ENCODE results near the gene EYA2. TPM values are rescaled to one million over a fixed set of nuclear protein-coding genes. Genes with fewer than 3 reads are reported as not detected.

Gene EYA2
- total RNA-seq, 1 donor from 2014 or later = 15.4 TPM

DNA sequence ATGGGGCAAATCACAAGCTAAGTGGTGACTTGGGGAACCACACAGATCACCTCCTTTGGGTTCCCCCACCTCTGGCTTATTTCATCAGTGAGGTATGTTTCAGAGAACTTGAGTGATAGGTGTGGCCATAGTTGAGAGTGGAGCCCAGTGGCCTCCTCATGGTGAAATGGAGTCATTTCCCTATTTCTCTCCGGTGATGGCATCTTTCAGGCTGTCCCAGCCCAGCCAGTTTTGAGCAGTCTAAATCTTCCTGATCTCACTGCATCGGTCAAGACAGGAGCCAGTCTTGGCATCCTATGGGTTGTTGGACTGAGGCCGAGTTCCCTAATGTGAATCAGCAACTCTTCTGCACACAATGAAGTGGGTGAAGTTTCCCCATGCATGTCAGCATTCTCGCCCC, 132.4 kb downstream of the EYA2 start:
- Histone ChIP-seq H3K9me3 (no peaks in the 10 kb centered on the region), H3K27ac (no peak overlapping the region), H3K4me1 (peaks cover 0 to 11% of the 10 kb centered on the region in 2 donors), H3K4me3 (no peak overlapping the region), H3K36me3 (no peaks in the 10 kb centered on the region), H3K27me3 (no peaks in the 10 kb centered on the region)
- peak in 1 of 2 donors; percentile 75 for DNase-seq (ENCODE audit: low spot score in 2 of 2)
- TF ChIP-seq, protein P1, sequence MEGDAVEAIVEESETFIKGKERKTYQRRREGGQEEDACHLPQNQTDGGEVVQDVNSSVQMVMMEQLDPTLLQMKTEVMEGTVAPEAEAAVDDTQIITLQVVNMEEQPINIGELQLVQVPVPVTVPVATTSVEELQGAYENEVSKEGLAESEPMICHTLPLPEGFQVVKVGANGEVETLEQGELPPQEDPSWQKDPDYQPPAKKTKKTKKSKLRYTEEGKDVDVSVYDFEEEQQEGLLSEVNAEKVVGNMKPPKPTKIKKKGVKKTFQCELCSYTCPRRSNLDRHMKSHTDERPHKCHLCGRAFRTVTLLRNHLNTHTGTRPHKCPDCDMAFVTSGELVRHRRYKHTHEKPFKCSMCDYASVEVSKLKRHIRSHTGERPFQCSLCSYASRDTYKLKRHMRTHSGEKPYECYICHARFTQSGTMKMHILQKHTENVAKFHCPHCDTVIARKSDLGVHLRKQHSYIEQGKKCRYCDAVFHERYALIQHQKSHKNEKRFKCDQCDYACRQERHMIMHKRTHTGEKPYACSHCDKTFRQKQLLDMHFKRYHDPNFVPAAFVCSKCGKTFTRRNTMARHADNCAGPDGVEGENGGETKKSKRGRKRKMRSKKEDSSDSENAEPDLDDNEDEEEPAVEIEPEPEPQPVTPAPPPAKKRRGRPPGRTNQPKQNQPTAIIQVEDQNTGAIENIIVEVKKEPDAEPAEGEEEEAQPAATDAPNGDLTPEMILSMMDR (IDR thresholded peaks at IDR 0.05) = no peak
- intact Hi-C loops (cut with DNase I) = no loop called here

DNA sequence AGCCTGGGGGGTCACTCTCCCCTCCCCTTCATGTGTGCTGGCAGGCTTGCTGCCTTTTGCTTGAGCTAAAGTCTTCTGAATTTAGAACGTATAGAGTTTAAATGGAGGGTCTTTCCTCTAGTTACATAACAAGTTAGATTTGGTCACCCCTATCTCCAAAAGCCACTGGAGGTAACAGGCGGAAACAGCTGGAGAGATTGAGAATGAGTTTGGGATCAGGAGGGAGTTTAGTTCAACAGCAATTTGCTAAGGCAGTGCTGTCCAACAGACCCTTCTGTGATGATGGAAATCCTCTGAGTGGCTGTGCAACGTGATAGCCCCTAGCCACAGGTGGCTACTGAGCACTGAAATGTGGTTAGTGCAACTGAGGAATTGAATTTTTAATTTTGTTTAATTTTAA, 132.8 kb downstream of the EYA2 start:
- no peaks in the 10 kb centered on the region for H3K27me3 ChIP-seq
- intact Hi-C loops (cut with DNase I) = no loop called here
- no peak overlapping the region for H3K27ac ChIP-seq
- no peaks in the 10 kb centered on the region for H3K9me3 ChIP-seq
- TF ChIP-seq, protein P1 (IDR thresholded peaks at IDR 0.05) = no peak
- no peak overlapping the region for H3K4me3 ChIP-seq
- H3K4me1 ChIP-seq = peaks cover 0 to 11% of the 10 kb centered on the region in 2 donors
- H3K36me3 ChIP-seq = no peaks in the 10 kb centered on the region
- DNase-seq (ENCODE audit: low spot score in 2 of 2) = no peak

DNA sequence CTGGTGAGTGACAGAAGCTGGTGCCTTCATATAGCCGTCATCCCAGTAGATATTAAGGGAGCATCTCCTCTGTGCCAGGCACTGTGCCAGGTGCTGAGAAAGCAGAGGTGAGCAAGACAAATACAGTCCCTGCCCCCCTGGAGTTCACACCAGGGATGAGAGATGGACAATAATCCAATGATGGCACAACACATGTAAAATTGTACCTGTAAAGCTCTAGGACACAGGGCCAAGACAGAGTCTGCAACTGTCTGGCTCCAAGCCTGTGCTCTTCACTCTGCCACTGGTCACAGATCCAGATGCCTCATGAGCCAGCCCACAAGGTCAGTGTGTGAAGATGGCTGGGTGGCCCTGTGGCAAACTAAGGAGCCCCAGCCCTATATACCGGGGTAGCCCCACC, 133.8 kb downstream of the EYA2 start:
- H3K4me3 ChIP-seq = no peak overlapping the region
- DNase-seq (ENCODE audit: low spot score in 2 of 2) = no peak
- H3K4me1 ChIP-seq = peaks cover 0 to 11% of the 10 kb centered on the region in 2 donors
- TF ChIP-seq, protein P1 (IDR thresholded peaks at IDR 0.05) = no peak
- no peaks in the 10 kb centered on the region for H3K27me3 ChIP-seq
- no peak overlapping the region for H3K27ac ChIP-seq
- intact Hi-C loops (cut with DNase I) = no loop called here
- H3K36me3 ChIP-seq = no peaks in the 10 kb centered on the region
- no peaks in the 10 kb centered on the region for H3K9me3 ChIP-seq

DNA sequence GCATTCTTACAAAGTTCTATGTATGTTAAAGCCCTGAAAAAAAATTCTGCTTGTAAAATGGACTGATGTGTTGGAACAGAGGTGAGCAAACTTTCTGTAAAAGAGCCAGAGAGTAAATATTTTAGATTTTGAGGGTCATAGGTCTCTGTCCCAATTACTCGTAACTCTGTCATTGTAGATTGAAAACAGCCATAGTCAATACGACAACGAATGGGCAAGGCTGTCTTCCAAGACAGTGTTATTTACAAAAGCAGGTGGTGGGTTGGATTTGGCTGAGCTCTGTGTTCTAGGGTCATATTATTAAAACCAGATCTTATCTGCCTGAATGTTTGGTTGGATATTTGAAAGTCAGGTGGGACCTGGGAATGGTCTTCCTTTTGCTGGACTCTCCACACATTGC, 135.2 kb downstream of the EYA2 start:
- no peak for DNase-seq (ENCODE audit: low spot score in 2 of 2)

DNA sequence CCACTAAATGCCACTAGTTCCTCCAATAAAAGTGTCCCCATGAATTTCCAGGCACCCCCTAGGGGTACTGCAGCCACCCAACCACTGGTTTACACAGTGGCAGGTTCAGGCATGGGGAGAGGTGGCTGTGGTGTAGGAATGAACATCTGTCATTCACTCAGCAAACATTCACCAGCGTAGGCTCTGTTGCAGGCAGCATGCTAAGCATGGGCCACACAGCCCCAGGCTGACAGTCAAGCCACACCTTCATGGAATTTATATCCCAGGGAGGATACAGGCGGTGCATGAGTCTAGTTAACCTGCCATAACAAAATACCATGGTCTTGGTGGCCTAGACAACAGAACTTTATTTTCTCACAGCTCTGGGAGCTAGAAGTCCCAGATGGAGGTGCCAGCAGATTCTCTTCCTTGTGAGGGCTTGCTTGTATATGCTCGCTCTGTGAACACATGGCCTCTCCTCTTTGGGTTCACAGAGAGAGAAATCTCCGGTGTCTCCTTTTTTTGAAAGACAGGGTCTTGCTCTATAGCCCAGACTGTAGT, 135.7 kb downstream of the EYA2 start:
- Histone ChIP-seq H3K27ac (no peak overlapping the region), H3K27me3 (no peaks in the 10 kb centered on the region), H3K36me3 (no peaks in the 10 kb centered on the region), H3K9me3 (no peaks in the 10 kb centered on the region), H3K4me3 (no peak overlapping the region), H3K4me1 (peaks cover 0 to under 1% of the 10 kb centered on the region in 2 donors)
- TF ChIP-seq, protein P1 (IDR thresholded peaks at IDR 0.05) = no peak
- intact Hi-C loops (cut with DNase I) = loop anchor here (10.0 kb wide), 1 partner anchor 136 kb away; the partner anchor contains the start of gene EYA2
- no peak for DNase-seq (ENCODE audit: low spot score in 2 of 2)

More for the DNA sequence above, 135.2 kb downstream of the EYA2 start:
- H3K27ac ChIP-seq = no peak overlapping the region
- TF ChIP-seq, protein P1 (IDR thresholded peaks at IDR 0.05) = no peak
- H3K4me1 ChIP-seq = peaks cover 0 to 3% of the 10 kb centered on the region in 2 donors
- no peaks in the 10 kb centered on the region for H3K27me3 ChIP-seq
- no peaks in the 10 kb centered on the region for H3K36me3 ChIP-seq
- H3K9me3 ChIP-seq = no peaks in the 10 kb centered on the region
- H3K4me3 ChIP-seq = no peak overlapping the region
- intact Hi-C loops (cut with DNase I) = loop anchor here (10.0 kb wide), 1 partner anchor 135 kb away; the partner anchor contains the start of gene EYA2
